ENCODE results near the gene MALT1. TPM values are rescaled to one million over a fixed set of nuclear protein-coding genes. Genes with fewer than 3 reads are reported as not detected.

Gene MALT1
- polyA plus RNA-seq, 3 donors: 18.3 to 24.9 (median 23.8) TPM

DNA sequence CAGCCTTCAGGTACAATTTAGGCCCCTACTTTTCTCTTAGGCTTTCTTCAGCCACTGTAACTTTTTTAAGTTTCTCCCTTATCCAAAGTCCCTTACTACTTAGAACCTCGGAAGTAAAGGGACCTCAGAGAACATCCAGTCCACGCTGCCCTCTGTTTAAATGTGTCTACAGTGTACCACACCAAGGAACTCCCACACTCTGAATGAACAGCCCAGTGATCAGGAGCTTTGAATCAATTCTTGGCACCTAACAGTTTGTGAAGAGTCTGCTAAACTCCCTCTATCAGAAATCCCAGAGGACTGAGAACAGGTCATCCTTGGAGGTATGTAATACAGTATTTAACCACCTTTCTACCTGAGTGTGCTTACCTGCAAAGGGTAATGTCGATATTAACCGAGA, 11.6 kb upstream of the MALT1 start:
- no peaks in the 10 kb centered on the region for H3K27me3 ChIP-seq (ENCODE audit: control insufficient read depth in 2 of 2, insufficient read depth in 2 of 2, low read length in 2 of 2)
- WGBS (ENCODE audit: insufficient coverage): 100% methylated on average over 2 of the region's 4 CpGs
- TF ChIP-seq, protein P1, sequence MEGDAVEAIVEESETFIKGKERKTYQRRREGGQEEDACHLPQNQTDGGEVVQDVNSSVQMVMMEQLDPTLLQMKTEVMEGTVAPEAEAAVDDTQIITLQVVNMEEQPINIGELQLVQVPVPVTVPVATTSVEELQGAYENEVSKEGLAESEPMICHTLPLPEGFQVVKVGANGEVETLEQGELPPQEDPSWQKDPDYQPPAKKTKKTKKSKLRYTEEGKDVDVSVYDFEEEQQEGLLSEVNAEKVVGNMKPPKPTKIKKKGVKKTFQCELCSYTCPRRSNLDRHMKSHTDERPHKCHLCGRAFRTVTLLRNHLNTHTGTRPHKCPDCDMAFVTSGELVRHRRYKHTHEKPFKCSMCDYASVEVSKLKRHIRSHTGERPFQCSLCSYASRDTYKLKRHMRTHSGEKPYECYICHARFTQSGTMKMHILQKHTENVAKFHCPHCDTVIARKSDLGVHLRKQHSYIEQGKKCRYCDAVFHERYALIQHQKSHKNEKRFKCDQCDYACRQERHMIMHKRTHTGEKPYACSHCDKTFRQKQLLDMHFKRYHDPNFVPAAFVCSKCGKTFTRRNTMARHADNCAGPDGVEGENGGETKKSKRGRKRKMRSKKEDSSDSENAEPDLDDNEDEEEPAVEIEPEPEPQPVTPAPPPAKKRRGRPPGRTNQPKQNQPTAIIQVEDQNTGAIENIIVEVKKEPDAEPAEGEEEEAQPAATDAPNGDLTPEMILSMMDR (IDR thresholded peaks at IDR 0.05): no peak
- no peaks in the 10 kb centered on the region for H4K20me1 ChIP-seq (ENCODE audit: insufficient read depth, low read length)
- no peak overlapping the region for H3K9ac ChIP-seq (ENCODE audit: insufficient read depth, low read length, poor library complexity, severe bottlenecking)
- H3K36me3 ChIP-seq (replicated peaks in 1 of 2; ENCODE audit: control insufficient read depth in 1 of 2, insufficient read depth in 2 of 2, low read length in 2 of 2): no peaks in the 10 kb centered on the region
- Mint-ChIP-seq H3K4me3 (no peak overlapping the region), H3K4me1 (peaks cover 31% of the 10 kb centered on the region), H3K9me3 (peaks cover 0 to 5% (median 0%) of the 10 kb centered on the region in 7 donors), H3K27me3 (ENCODE audit: low read depth in 3 of 3) (peaks cover 0 to 2% (median 0%) of the 10 kb centered on the region in 3 donors), H3K27ac (no peak overlapping the region), H3K36me3 (no peaks in the 10 kb centered on the region)
- peaks cover 23 to 28% of the 10 kb centered on the region in 2 donors for H3K4me1 ChIP-seq (ENCODE audit: control insufficient read depth in 1 of 2, insufficient read depth in 2 of 2, low read length in 2 of 2)
- no peak overlapping the region for H3K4me3 ChIP-seq (replicated peaks in 1 of 3; ENCODE audit: low read depth in 2 of 3, low read length in 3 of 3)
- H3K4me2 ChIP-seq (replicated peaks; ENCODE audit: extremely low read depth, low read length, poor library complexity, severe bottlenecking): no peak overlapping the region
- DNase-seq: no peak
- intact Hi-C loops (cut with micrococcal nuclease): loop anchor here in 1 of 2 donors (5.0 kb wide), 1 partner anchor 42 kb away; no protein-coding TSS in a partner anchor
- no peak overlapping the region for H2AFZ ChIP-seq (ENCODE audit: insufficient read depth, low read depth, low read length, poor library complexity, severe bottlenecking)
- no peak overlapping the region for H3K27ac ChIP-seq (ENCODE audit: low read depth in 1 of 2, low read length in 2 of 2)
- no peaks in the 10 kb centered on the region for H3K9me3 ChIP-seq (replicated peaks in 1 of 2; ENCODE audit: control insufficient read depth in 1 of 2, insufficient read depth in 1 of 2, low read length in 2 of 2)
- H3K79me2 ChIP-seq (ENCODE audit: insufficient read depth, low read length): no peaks in the 10 kb centered on the region

DNA sequence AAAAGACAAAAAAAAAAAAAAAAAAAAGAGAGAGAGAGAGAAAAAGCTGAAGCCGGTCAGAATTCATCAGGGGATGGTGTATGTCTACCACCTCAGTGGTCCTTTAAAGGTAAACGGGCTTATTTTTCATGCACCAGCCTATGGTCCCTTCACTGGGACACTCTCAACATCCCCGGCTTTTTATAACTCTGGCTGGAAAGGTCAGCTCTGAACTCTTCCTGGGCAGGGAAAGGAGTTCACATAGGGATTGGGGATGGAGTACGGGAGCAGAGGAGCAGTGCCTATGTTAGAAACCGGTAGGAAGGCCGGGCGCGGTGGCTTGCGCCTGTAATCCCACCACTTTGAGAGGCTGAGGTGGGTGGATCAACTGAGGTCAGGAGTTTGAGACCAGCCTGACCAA, 10.3 kb upstream of the MALT1 start:
- Mint-ChIP-seq H3K9me3 (no peaks in the 10 kb centered on the region), H3K36me3 (no peaks in the 10 kb centered on the region), H3K4me1 (peaks cover 31% of the 10 kb centered on the region), H3K27ac (no peak overlapping the region), H3K4me3 (no peak overlapping the region), H3K27me3 (ENCODE audit: low read depth in 3 of 3) (peaks cover 0 to 1% (median 0%) of the 10 kb centered on the region in 3 donors)
- Histone ChIP-seq H4K20me1 (ENCODE audit: insufficient read depth, low read length) (no peaks in the 10 kb centered on the region), H3K27ac (ENCODE audit: low read depth in 1 of 2, low read length in 2 of 2) (no peak overlapping the region), H3K36me3 (replicated peaks in 1 of 2; ENCODE audit: control insufficient read depth in 1 of 2, insufficient read depth in 2 of 2, low read length in 2 of 2) (no peaks in the 10 kb centered on the region), H3K79me2 (ENCODE audit: insufficient read depth, low read length) (no peaks in the 10 kb centered on the region), H3K9me3 (replicated peaks in 1 of 2; ENCODE audit: control insufficient read depth in 1 of 2, insufficient read depth in 1 of 2, low read length in 2 of 2) (no peaks in the 10 kb centered on the region), H2AFZ (ENCODE audit: insufficient read depth, low read depth, low read length, poor library complexity, severe bottlenecking) (no peak overlapping the region), H3K4me2 (replicated peaks; ENCODE audit: extremely low read depth, low read length, poor library complexity, severe bottlenecking) (no peak overlapping the region), H3K4me3 (replicated peaks in 1 of 3; ENCODE audit: low read depth in 2 of 3, low read length in 3 of 3) (no peak overlapping the region), H3K4me1 (ENCODE audit: control insufficient read depth in 1 of 2, insufficient read depth in 2 of 2, low read length in 2 of 2) (peaks cover 23 to 28% of the 10 kb centered on the region in 2 donors), H3K9ac (ENCODE audit: insufficient read depth, low read length, poor library complexity, severe bottlenecking) (no peak overlapping the region), H3K27me3 (ENCODE audit: control insufficient read depth in 2 of 2, insufficient read depth in 2 of 2, low read length in 2 of 2) (no peaks in the 10 kb centered on the region)
- DNase-seq: no peak
- WGBS (ENCODE audit: insufficient coverage): 100% methylated on average over 2 of the region's 9 CpGs
- TF ChIP-seq, protein P1 (IDR thresholded peaks at IDR 0.05): no peak
- intact Hi-C loops (cut with micrococcal nuclease): no loop called here

Data from CD14-positive monocyte (primary cell).